NCI-H1105 (cell line): ENCODE measurements around the gene LHFPL3.
A peak's percentile ranks its signal among the peaks of the same experiment; 100 is the strongest.
"Not testable (repeated sequence)": the region's sequence is repeated elsewhere in the genome, so short reads cannot be mapped to it uniquely, and the experiment has no call there.

Experiments
- DNase-seq: peaks from one replicate; lab custom pipeline; 2025; lab: John Stamatoyannopoulos, UW

The LHFPL3 gene

DNA sequence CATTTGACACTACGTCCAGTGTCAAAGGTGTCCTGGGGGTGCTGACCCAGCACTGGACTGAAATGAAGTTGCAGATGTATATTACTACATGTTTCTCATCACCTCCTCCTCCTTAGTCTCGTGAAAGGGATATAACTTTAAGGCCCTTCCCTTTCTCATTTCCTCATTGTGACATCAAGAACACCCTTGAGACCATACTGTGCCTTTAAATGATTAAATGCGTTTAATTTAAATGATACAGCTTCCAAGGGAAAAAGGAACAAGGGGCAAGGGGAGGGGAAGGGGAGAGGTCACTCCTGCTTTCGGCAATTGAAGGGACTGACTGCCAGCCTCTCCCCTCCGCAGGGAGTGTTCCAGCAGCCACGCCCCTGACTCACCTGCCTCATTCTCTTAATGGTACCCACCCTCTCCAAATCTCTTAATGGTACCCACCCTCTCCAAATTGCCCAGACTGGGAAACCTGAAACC is 605.2 kb downstream of the LHFPL3 start:
- no peak for DNase-seq

DNA sequence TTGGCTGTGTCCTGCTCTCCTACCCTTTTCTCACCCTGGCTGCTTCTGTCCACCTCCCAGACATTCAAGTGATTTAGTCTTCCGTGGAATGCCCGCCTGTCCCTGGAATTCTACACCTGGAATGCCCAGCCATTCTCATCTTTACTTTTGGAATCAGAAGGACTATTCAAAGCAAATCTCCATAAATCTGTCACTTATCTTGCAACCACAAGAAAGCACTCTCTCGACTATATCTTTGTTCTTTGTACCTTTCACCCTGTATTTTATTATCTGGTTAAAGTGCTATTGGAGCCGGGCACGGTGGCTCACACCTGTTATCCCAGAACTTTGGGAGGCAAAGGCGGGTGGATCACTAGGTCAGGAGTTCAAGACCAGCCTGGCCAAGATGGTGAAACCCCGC is 606.3 kb downstream of the LHFPL3 start:
- DNase-seq: no peak

DNA sequence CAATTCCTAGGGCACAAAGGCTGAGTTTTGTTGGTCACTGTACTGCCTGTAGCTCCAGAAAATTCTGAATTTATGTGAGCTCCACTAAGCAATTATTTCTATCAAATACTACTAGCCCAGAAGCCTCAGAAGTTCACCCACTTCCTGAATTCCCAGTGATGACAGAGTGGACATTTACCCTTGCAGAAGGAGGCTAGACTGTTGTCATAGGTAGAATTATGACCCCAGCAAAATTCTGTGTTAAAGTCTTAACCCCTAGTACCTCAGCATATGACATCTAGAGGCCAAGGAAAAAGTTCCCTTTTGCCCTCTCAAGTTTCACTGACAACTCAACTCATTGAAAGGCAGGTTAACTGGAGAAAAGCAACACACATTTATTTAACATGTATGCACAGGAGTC is 606.9 kb downstream of the LHFPL3 start:
- DNase-seq: no peak

DNA sequence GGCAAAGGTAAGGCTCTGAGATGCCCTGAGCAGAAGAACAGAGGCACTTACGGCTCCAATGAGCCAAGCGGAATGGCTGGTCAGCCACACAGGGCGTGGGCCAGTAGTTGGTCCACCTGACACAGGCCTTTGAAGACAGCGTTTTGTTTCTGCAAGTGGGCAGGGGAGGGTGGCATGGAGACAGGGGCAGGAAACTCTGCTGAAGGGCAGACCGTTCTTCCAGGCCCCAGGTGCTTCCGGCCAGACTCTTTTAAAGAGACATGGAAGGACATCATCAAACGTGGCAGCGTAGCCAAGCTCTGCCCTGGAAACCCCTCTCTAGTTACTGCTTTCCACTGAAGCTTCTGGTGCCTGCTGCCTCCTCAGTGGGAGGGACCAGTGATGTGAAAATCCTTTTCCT is 608.1 kb downstream of the LHFPL3 start:
- no peak for DNase-seq

DNA sequence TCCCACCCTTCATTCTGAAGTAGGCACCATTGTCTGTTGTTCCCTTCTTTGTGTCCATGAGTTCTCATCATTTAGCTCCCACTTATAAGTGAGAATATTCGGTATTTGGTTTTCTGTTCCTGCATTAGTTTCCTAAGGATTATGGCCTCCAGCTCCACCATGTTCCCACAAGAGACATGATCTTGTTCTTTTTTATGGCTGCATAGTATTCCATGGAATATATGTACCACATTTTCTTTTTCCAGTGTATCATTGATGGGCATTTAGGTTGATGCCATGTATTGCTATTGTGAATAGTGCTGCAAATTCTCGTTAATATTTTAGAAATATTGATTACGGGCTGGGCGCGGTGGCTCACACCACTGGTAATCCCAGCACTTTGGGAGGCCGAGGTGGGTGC is 609.1 kb downstream of the LHFPL3 start:
- not testable (repeated sequence) for DNase-seq

DNA sequence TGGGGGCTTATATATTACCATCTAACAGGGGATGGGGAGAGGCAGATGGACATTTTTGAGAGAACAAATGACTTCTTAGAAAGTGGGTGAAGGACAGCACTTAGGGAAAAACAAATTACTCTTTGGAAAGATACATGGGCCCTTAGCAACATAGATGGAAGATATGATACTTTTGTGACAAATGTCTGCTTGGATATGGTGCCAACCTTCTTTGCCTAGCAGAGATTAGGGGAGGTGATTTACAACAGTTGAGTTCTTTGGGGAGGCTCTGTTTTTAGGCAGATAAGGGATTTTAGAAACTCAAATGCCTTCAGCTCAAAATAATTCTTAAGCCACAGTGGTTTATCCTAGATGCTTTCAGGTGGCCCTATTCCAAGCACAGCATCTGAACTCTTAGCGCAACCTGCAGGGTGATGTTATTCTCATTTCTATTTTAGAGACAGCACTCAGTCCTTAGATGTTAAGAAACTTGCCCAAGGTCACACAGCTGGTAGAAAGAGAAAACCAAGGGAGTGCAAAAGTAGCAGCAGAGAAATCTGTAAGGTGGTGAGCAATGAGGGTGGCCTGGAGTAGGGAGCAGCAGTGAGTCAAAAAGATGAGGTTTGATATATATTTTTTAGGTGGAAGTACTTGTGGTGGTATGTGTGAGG is 610.5 kb downstream of the LHFPL3 start:
- no peak for DNase-seq

DNA sequence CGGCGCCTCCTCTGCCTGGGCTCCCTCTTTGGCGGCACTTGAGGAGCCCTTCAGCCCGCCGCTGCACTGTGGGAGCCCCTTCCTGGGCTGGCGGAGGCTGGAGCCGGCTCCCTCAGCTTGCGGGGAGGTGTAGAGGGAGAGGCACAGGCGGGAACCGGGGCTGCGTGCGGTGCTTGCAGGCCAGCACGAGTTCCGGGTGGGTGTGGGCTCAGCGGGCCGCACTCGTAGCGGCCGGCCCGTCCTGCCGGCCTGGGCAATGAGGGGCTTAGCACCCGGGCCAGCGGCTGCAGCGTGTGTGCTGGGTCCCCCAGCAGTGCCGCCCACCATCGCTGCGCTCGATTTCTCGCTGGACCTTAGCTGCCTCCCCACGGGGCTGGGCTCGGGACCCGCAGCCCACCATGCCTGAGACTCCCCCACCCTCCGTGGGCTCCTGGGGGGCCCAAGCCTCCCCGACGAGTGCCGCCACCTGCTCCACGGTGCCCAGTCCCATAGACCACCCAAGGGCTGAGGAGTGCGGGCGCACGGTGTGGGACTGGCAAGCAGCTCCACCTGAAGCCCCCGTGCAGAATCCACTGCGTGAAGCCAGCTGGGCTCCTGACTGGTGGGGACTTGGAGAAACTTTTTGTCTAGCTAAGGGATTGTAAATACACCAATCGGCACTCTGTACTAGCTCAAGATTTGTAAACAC is 611.8 kb downstream of the LHFPL3 start:
- no peak for DNase-seq

DNA sequence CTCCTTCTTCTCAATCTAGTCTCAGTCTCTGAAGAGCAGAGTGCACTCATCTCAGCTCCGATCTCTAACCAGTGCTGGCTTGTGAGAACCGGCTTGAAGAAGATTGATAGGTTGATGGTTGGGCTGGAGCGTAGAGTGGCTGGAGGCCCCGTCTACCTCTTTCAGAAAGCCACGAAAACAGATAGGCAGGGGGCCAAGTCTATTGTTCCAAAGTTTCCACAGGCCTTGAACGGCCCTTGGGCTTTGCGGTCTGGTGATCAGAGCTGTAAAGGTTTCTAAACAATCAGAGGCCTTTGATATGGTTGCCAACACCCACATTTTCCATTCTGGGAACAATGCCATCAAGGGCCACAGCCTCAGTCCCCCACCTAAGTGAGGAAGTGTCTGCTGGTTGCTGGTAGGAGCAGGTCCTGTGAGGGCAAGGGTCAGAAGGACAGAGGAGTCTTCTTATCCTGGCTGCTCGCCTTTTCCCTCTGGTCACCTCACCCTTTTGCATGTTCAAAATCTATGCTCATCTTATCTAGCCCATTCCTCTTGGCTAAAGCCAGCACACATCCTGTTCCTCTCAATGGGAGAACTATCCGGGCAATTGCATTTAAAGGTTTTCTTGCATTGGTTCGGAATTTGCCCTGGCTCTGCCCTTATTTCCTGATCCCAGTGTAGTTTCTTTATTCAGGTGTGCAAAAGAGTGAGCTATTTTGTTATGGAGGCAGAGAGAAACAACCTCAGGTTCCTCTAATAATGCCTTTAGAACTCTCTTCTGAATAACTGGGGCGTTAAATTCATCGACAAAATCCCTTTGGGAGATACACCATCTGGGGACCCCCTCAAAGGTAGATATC is 615.3 kb downstream of the LHFPL3 start:
- DNase-seq: peak; percentile 79

DNA sequence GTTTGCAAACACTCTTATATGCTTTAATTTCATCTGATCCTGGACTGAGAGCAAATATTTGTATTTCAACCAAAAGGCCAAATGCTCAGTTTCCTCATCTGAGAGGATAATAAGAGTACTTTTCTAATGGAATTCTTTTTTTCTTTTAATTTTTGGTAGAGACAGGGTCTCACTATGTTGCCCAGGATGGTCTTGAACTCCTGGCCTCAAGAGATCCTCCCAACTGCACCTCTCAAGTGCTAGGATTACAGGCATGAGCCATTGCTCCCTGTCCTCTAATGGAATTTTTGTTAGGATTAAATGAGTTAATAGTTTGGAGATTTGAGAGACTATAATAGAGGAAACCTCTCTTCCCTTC is 617.2 kb downstream of the LHFPL3 start:
- no peak for DNase-seq

DNA sequence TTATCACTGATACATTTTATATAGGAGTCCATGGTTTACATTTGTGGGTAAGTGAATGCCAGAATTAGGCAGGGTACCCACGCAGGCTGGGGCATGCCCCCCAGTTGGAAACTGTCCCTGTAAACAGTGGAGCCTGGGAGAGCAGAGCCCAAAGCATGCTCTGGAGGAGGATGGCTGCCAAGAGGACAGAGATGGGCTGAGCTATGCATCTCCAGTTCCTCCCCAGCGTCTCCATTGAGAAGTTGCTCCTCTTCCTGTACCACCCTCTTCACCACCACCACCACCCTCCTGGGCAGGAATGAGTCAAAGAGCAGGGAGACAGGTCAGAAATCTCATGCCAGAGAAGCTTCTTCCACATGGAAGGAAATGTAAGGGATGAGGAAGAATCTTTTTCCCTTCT is 617.9 kb downstream of the LHFPL3 start:
- DNase-seq: no peak

DNA sequence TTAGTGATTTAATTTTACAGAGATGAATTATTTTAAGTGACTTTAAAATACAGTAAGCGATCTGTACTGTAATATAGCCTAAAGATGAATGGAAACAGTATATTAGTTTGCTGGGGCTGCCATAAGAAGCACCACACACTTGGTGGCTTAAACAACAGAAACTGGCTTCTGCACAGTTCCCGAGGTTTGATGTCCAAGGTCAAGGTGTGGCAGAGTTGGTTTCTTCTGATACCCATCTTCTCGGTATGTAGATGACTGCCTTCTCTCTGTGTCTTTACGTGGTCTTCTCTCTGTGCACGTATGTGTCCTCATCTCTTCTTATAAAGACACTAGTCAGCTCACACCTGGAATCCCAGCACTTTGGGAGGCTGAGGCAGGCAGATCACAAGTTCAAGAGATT is 621.6 kb downstream of the LHFPL3 start:
- DNase-seq: no peak

DNA sequence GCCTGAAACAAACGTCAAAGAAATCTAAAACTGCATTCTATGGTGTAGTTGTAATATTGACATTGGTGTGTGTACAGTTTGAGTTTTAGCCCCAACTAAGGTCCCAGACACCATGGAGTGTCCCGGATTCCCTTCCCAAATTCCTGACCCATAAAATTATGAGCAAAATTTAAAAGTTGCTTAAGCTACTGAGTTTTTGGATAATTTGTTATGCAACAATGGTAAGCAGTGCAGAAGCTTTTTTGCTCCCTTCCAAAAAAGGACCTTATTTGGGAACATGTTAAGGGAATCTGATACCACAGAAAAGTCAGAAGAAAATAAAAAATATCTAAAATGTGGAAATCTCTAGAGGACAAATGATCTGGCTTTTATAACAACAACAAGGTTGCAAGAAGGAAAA is 622.4 kb downstream of the LHFPL3 start:
- DNase-seq: no peak

DNA sequence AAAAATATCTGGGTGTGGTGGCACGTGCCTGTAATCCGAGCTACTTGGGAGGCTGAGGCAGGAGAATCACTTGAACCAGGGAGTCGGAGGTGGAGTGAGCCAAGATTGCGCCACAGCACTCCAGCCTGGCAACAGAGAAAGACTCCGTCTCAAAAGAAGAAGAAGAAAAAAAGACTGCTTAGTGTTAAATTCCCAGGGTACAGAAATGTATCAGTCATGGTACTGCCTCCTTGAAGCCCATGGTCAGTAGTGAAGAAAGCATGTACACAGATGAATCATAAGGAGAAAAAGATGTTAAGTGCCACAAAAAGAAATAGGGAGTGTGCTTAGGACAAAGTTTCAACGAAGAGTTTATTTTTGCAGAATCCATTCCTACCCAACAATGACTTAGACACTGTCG is 623.1 kb downstream of the LHFPL3 start:
- DNase-seq: no peak

DNA sequence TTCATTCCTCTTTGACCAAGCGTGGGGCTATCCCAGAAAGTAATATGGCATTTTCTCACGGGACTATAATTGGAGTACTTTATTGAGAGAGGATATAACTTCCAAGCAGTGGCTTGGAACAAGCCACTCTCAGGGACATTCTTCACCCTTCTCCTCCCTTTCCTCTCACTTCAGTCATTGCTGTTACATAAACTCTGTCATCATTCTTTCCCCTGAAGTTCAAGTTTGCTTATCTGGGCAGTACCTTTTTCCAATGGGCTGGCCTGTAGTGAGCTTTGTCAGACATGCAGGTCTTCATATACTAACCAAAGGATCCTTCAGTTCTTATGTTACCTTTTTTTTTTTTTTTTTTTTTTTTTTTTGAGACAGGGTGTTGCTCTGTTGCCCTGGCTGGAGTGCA is 626.9 kb downstream of the LHFPL3 start:
- no peak for DNase-seq
